Chondrocyte (in vitro differentiated cells): Measurements from ENCODE around the gene ASTN1. TPM values are rescaled to one million over a fixed set of nuclear protein-coding genes. Genes with fewer than 3 reads are reported as not detected.

Experiments used
- DNase-seq: peaks from one replicate; pipeline ENCODE4 v3.0.0; 2021; ENCODE audit warnings: mixed read lengths, low spot score
- H3K27ac Mint-ChIP-seq: one replicate; pipeline ENCODE4 v1.8.0; 2021; ENCODE audit warnings: mild to moderate bottlenecking, moderate library complexity, mixed read lengths; ENCODE audit not compliant: unreplicated experiment
- H3K27me3 Mint-ChIP-seq: 2 replicates; pipeline ENCODE4 v1.8.0; 2021; ENCODE audit warnings: low read depth, mixed read lengths
- H3K36me3 Mint-ChIP-seq: 2 replicates; pipeline ENCODE4 v1.8.0; 2021; ENCODE audit warnings: low read depth, mixed read lengths
- H3K4me1 Mint-ChIP-seq: 2 replicates; pipeline ENCODE4 v1.8.0; 2021; ENCODE audit warnings: low read depth, mild to moderate bottlenecking, mixed read lengths
- H3K4me3 Mint-ChIP-seq: one replicate; pipeline ENCODE4 v1.8.0; 2021; ENCODE audit warnings: mild to moderate bottlenecking, moderate library complexity, mixed read lengths; ENCODE audit not compliant: unreplicated experiment
- H3K9me3 Mint-ChIP-seq: 2 replicates; pipeline ENCODE4 v1.8.0; 2021; ENCODE audit warnings: low read depth, mixed read lengths
- CTCF ChIP-seq: fragments of 200-600 bp; sonication (generic); IDR thresholded peaks from 2 replicates; pipeline ENCODE4 v1.5.0; 2021; ENCODE audit warnings: antibody characterized with exemption, mild to moderate bottlenecking, moderate library complexity
- total RNA-seq: library from RNA; stranded (reverse); gene quantifications from 3 replicates; pipeline ENCODE4 v1.2.1, GENCODE V29; 2021

The ASTN1 gene
- total RNA-seq, 1 donor from 2014 or later, result not detected

GRCh38 chr1:176858433-176858916 lies 306.0 kb downstream of the ASTN1 start:
- no peak for TF ChIP-seq CTCF
- H3K4me3 Mint-ChIP-seq, result no peak overlapping the region
- H3K36me3 Mint-ChIP-seq, result no peaks in the 10 kb centered on the region
- no peaks in the 10 kb centered on the region for H3K4me1 Mint-ChIP-seq
- DNase-seq, result no peak
- H3K27ac Mint-ChIP-seq, result no peak overlapping the region
- H3K27me3 Mint-ChIP-seq, result peaks cover 13% of the 10 kb centered on the region
- no peaks in the 10 kb centered on the region for H3K9me3 Mint-ChIP-seq

DNA sequence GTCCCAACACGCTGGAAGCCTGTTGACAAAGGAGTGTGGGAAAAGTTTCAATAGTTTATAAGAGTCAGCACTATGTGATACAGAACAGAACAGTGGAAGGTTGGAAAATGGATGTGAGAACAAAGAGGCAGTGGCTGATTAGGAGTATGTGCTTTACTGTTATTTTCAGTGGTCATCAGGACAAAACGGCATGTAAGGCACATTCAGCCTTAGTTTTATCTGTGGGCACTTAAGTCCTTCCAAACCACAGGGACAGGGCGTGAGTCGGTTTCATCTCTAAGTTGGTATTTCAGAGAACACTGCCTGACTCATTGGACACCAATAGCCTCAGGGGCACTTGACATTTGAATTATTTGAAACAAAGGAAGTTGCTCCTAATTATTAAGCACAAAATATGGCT lies 306.9 kb downstream of the ASTN1 start:
- TF ChIP-seq CTCF, result no peak
- Mint-ChIP-seq H3K27me3 (peaks cover 13% of the 10 kb centered on the region), H3K36me3 (no peaks in the 10 kb centered on the region), H3K9me3 (no peaks in the 10 kb centered on the region), H3K4me3 (no peak overlapping the region), H3K4me1 (no peaks in the 10 kb centered on the region), H3K27ac (no peak overlapping the region)
- DNase-seq, result no peak

GRCh38 chr1:176854758-176855745 lies 309.5 kb downstream of the ASTN1 start:
- no peak overlapping the region for H3K4me3 Mint-ChIP-seq
- no peaks in the 10 kb centered on the region for H3K4me1 Mint-ChIP-seq
- H3K36me3 Mint-ChIP-seq, result no peaks in the 10 kb centered on the region
- TF ChIP-seq CTCF, result no peak
- H3K27ac Mint-ChIP-seq, result no peak overlapping the region
- H3K9me3 Mint-ChIP-seq, result no peaks in the 10 kb centered on the region
- peaks cover 12% of the 10 kb centered on the region for H3K27me3 Mint-ChIP-seq
- DNase-seq, result no peak

GRCh38 chr1:176854121-176854520 lies 310.4 kb downstream of the ASTN1 start:
- no peak for DNase-seq
- H3K36me3 Mint-ChIP-seq, result no peaks in the 10 kb centered on the region
- no peak overlapping the region for H3K27ac Mint-ChIP-seq
- H3K27me3 Mint-ChIP-seq, result peaks cover 12% of the 10 kb centered on the region
- H3K4me3 Mint-ChIP-seq, result no peak overlapping the region
- H3K4me1 Mint-ChIP-seq, result no peaks in the 10 kb centered on the region
- no peaks in the 10 kb centered on the region for H3K9me3 Mint-ChIP-seq
- no peak for TF ChIP-seq CTCF

- no peak overlapping the region for H3K4me3 Mint-ChIP-seq
- no peak for DNase-seq
- peaks cover 12% of the 10 kb centered on the region for H3K27me3 Mint-ChIP-seq
- no peak for TF ChIP-seq CTCF
- no peaks in the 10 kb centered on the region for H3K36me3 Mint-ChIP-seq
- no peaks in the 10 kb centered on the region for H3K9me3 Mint-ChIP-seq
- no peak overlapping the region for H3K27ac Mint-ChIP-seq
- H3K4me1 Mint-ChIP-seq, result no peaks in the 10 kb centered on the region
These were observed 311.0 kb downstream of the ASTN1 start for GRCh38 chr1:176853503-176853902.
